ENCODE measurements around the gene ACE2. TPM values are rescaled to one million over a fixed set of nuclear protein-coding genes. Genes with fewer than 3 reads are reported as not detected.

Gene ACE2
- total RNA-seq, 1 experiment from 2014 or later: not detected

GRCh38 chrX:15514279-15514678 is 86.5 kb downstream of the ACE2 start:
- Histone ChIP-seq H2BK120ac (ENCODE audit: low read depth, low read length, poor library complexity, severe bottlenecking) (no peak overlapping the region), H3K4me1 (ENCODE audit: insufficient read depth, low read length) (no peaks in the 10 kb centered on the region), H3K14ac (ENCODE audit: insufficient read depth, low read length) (no peak overlapping the region), H3K79me1 (ENCODE audit: insufficient read depth, low read depth, low read length, poor library complexity, severe bottlenecking) (no peaks in the 10 kb centered on the region), H3K18ac (ENCODE audit: insufficient read length, low read depth, low read length) (no peak overlapping the region), H3K27ac (ENCODE audit: insufficient read length, low read depth, low read length) (no peak overlapping the region), H4K5ac (ENCODE audit: insufficient read length, low read depth, low read length) (no peak overlapping the region), H3K9me3 (ENCODE audit: control insufficient read depth, low read depth, low read length) (no peaks in the 10 kb centered on the region), H2BK20ac (ENCODE audit: low read depth, low read length, poor library complexity, severe bottlenecking) (no peak overlapping the region), H4K91ac (ENCODE audit: insufficient read length, low read depth, low read length) (no peak overlapping the region), H3T11ph (ENCODE audit: low read length) (no peak overlapping the region), H2BK15ac (ENCODE audit: low read depth, low read length) (no peak overlapping the region), H3K9ac (ENCODE audit: extremely low read depth, insufficient read length, low read length) (no peak overlapping the region), H3K4ac (ENCODE audit: low read depth, low read length) (no peak overlapping the region), H2AFZ (ENCODE audit: low read length) (no peak overlapping the region), H2BK12ac (ENCODE audit: insufficient read length, low read depth, low read length) (no peak overlapping the region), H2BK5ac (ENCODE audit: insufficient read length, low read length) (no peak overlapping the region), H3K56ac (ENCODE audit: insufficient read length, low read depth, low read length) (no peak overlapping the region), H4K20me1 (ENCODE audit: control insufficient read depth, insufficient read depth, insufficient read length) (no peaks in the 10 kb centered on the region), H3K4me2 (ENCODE audit: insufficient read depth, insufficient read length, low read length) (no peak overlapping the region), H3K23me2 (ENCODE audit: insufficient read length, low read depth, low read length, poor library complexity, severe bottlenecking) (no peaks in the 10 kb centered on the region), H3K27me3 (ENCODE audit: insufficient read depth, low read length) (no peaks in the 10 kb centered on the region), H4K8ac (replicated peaks; ENCODE audit: insufficient read length, low read depth, low read length) (no peak overlapping the region), H3K23ac (ENCODE audit: insufficient read length, low read depth, low read length) (no peak overlapping the region), H2AK5ac (ENCODE audit: insufficient read length, low read length) (no peak overlapping the region), H3K79me2 (ENCODE audit: insufficient read depth, low read length) (no peaks in the 10 kb centered on the region)
- Mint-ChIP-seq H3K27me3 (ENCODE audit: low read depth) (no peaks in the 10 kb centered on the region), H3K27ac (no peak overlapping the region), H3K4me1 (peaks cover 7 to 8% of the 10 kb centered on the region in 2 experiments), H3K9me3 (no peaks in the 10 kb centered on the region), H3K36me3 (ENCODE audit: insufficient read depth in 1 of 3, low read depth in 3 of 3) (no peaks in the 10 kb centered on the region), H3K4me3 (no peak overlapping the region)
- WGBS (ENCODE audit: extremely low coverage, insufficient read length, low lambda C conversion rate): no CpG with 5 or more reads among the region's 1 CpG
- no peak for TF ChIP-seq CTCF (conservative IDR thresholded peaks at IDR 0.05)
- DNase-seq: no peak

Data from H9 (cell line).